K562 (cell line): ENCODE results near the gene PTPRM. TPM values are rescaled to one million over a fixed set of nuclear protein-coding genes. Genes with fewer than 3 reads are reported as not detected.

Experiments
- ATAC-seq: fragments of 200-7000 bp; cut with Tn5 transposase; 3 replicates; pipeline ENCODE4 v1.9.1; 2020; ENCODE audit warnings: moderate library complexity
- BruUV-seq: library from RNA; stranded (reverse); fragments of 400-500 nt; replicated peaks from 2 replicates; lab custom pipeline; 2021; lab: Mats Ljungman, UMichigan
- CTCF ChIA-PET: fragments of 300-600 bp; formaldehyde crosslinking; extraction: SDS; loops from one replicate; lab custom pipeline; 2021; ENCODE audit warnings: low intra/inter-chr PET ratio; lab: Yijun Ruan, JAX
- POLR2A ChIA-PET: fragments of 300-600, 350-650 bp; sonication (Branson Sonifier 250); formaldehyde crosslinking; extraction: SDS; loops from one replicate; lab custom pipeline; 2021; ENCODE audit warnings: antibody characterized with exemption, inconsistent platforms; lab: Yijun Ruan, JAX
- DNase-seq, 4 experiments: peaks; one replicate each; pipeline versions ENCODE4 v3.0.0 to v3.0.0-alpha.2; 2011 to 2018; ENCODE audit warnings: low spot score in 3 of 4, mixed read lengths in 3 of 4; ENCODE audit errors: extremely low read depth in 1 of 4
- FAIRE-seq: peaks from 2 replicates; lab custom pipeline; 2011; peaks lifted over from hg19 to GRCh38; lab: Jason Lieb, UNC
- H2AFZ ChIP-seq: 2 replicates; pipeline ENCODE4 v1.6.0; 2011; ENCODE audit warnings: low read depth, low read length, control low read depth, inconsistent platforms
- H3K27ac ChIP-seq: fragments of 200-600 bp; 3 replicates; pipeline ENCODE4 v1.8.0; 2011; ENCODE audit warnings: low read depth, mild to moderate bottlenecking, control low read depth, inconsistent platforms, low read length, moderate library complexity, mixed read lengths; ENCODE audit errors: extremely low read depth
- H3K27me3 ChIP-seq, 2 experiments: fragments of 300-600 bp in 1 of 2; 2 replicates in 1 of 2; 3 replicates in 1 of 2; pipeline versions ENCODE4 v1.6.0 to v1.8.0; 2011; ENCODE audit warnings: inconsistent platforms in 2 of 2, low read length in 2 of 2, mild to moderate bottlenecking in 1 of 2, mixed read lengths in 1 of 2, moderate library complexity in 1 of 2; ENCODE audit not compliant: control insufficient read depth in 2 of 2, insufficient read depth in 2 of 2
- H3K36me3 ChIP-seq: fragments of 300-600 bp; 3 replicates; pipeline ENCODE4 v1.8.0; 2011; ENCODE audit warnings: mild to moderate bottlenecking, low read length, inconsistent platforms; ENCODE audit not compliant: control insufficient read depth, insufficient read depth
- H3K4me1 ChIP-seq, 2 experiments: fragments of 200-600 bp in 1 of 2; replicated peaks in 1 of 2; 2 replicates in 1 of 2; 3 replicates in 1 of 2; pipeline versions ENCODE4 v1.5.1 to v1.8.0; 2011; ENCODE audit warnings: inconsistent platforms in 2 of 2, low read length in 2 of 2, mild to moderate bottlenecking in 1 of 2, mixed read lengths in 1 of 2, moderate library complexity in 1 of 2; ENCODE audit not compliant: control insufficient read depth in 2 of 2, insufficient read depth in 2 of 2
- H3K4me2 ChIP-seq: 2 replicates; pipeline ENCODE4 v1.6.1; 2011; ENCODE audit warnings: low read length, control low read depth, inconsistent platforms, mixed read lengths; ENCODE audit not compliant: insufficient read depth
- H3K4me3 ChIP-seq: fragments of 200-600 bp; sonication (generic), shearing (Covaris generic); 2 replicates; pipeline ENCODE4 v1.5.1; 2016; ENCODE audit warnings: control low read depth, inconsistent platforms
- H3K79me2 ChIP-seq: fragments of 200-600 bp; 3 replicates; pipeline ENCODE4 v1.8.0; 2011; ENCODE audit warnings: low read length, inconsistent platforms; ENCODE audit not compliant: control insufficient read depth, insufficient read depth
- H3K9ac ChIP-seq, 2 experiments: 2 replicates each; pipeline versions ENCODE4 v1.6.0 to v1.6.1; 2011; ENCODE audit warnings: low read depth in 2 of 2, low read length in 2 of 2, control low read depth in 1 of 2, inconsistent platforms in 1 of 2, mild to moderate bottlenecking in 1 of 2, mixed read lengths in 1 of 2; ENCODE audit not compliant: insufficient read depth in 1 of 2
- H3K9me1 ChIP-seq: one replicate; pipeline ENCODE4 v1.6.0; 2011; ENCODE audit warnings: inconsistent platforms, mild to moderate bottlenecking, low read length, moderate library complexity; ENCODE audit not compliant: control insufficient read depth, insufficient read depth
- H3K9me3 ChIP-seq: replicated peaks from 2 replicates; pipeline ENCODE4 v1.5.1; 2011; ENCODE audit warnings: low read depth, low read length, inconsistent platforms; ENCODE audit not compliant: control insufficient read depth, insufficient read depth
- H4K20me1 ChIP-seq: replicated peaks from 2 replicates; pipeline ENCODE4 v1.6.1; 2011; ENCODE audit warnings: low read length, inconsistent platforms, mixed read lengths; ENCODE audit not compliant: control insufficient read depth, insufficient read depth
- ADNP ChIP-seq: fragments of 200-800 bp; sonication (Bioruptor generic); IDR thresholded peaks from 2 replicates; pipeline ENCODE4 v1.6.1; 2016; ENCODE audit warnings: missing genetic modification characterization, missing compliant biosample characterization
- CHD2 ChIP-seq: IDR thresholded peaks from 2 replicates; pipeline ENCODE4 v1.6.1; 2011; ENCODE audit warnings: low read depth, low read length
- CTBP1 ChIP-seq: fragments of 450-650 bp; IDR thresholded peaks from 2 replicates; pipeline ENCODE4 v1.6.1; 2016; ENCODE audit warnings: borderline replicate concordance
- GABPB1 ChIP-seq: sonication (generic); formaldehyde crosslinking; IDR thresholded peaks from 2 replicates; pipeline ENCODE4 v1.8.0; 2022; ENCODE audit warnings: mild to moderate bottlenecking, missing genetic modification reagents
- MLX ChIP-seq, 2 experiments: fragments of 450-650 bp in 1 of 2; sonication (generic) in 1 of 2; formaldehyde crosslinking; conservative IDR thresholded peaks; 2 replicates each; pipeline versions ENCODE4 v1.4.0 to v1.8.1; 2020 to 2022; ENCODE audit warnings: mild to moderate bottlenecking in 1 of 2, missing genetic modification reagents in 1 of 2
- PHB2 ChIP-seq: fragments of 450-650 bp; IDR thresholded peaks from 2 replicates; pipeline ENCODE4 v1.6.1; 2017; ENCODE audit warnings: low read depth
- RNF2 ChIP-seq: sonication (generic); IDR thresholded peaks from 2 replicates; pipeline ENCODE4 v1.6.1; 2016
- SRSF7 ChIP-seq: fragments of 200-400 bp; formaldehyde crosslinking; optimal IDR thresholded peaks from 2 replicates; pipeline ENCODE3; 2017; ENCODE audit warnings: mild to moderate bottlenecking, low read depth, low read length
- TAF9B ChIP-seq: fragments of 450-650 bp; IDR thresholded peaks from 2 replicates; pipeline ENCODE4 v1.6.1; 2018; ENCODE audit warnings: mild to moderate bottlenecking; ENCODE audit not compliant: partially characterized antibody
- TCF7L2 ChIP-seq: fragments of 150-350 bp; IDR thresholded peaks from 2 replicates; pipeline ENCODE4 v1.6.1; 2016; ENCODE audit warnings: low read depth, mild to moderate bottlenecking, low read length, moderate library complexity
- ZNF436 ChIP-seq: fragments of 250-450, 450-650 bp; sonication (Bioruptor Pico); formaldehyde crosslinking; IDR thresholded peaks from 2 replicates; pipeline ENCODE4 v1.7.0; 2020; ENCODE audit warnings: mild to moderate bottlenecking
- ZNF707 ChIP-seq: fragments of 250-450 bp; sonication (Bioruptor Pico); conservative IDR thresholded peaks from 2 replicates; pipeline ENCODE4 v1.8.0; 2022; ENCODE audit warnings: inconsistent platforms, mild to moderate bottlenecking, moderate library complexity
- ZNF75A ChIP-seq: fragments of 450-650 bp; formaldehyde crosslinking; IDR thresholded peaks from 2 replicates; pipeline ENCODE4 v1.4.0; 2020; ENCODE audit warnings: mild to moderate bottlenecking
- WGBS: fragments of 100-300 bp; shearing (Covaris generic); methylation state at CpG from one replicate; pipeline ENCODE4 v1.1.6; 2016; ENCODE audit warnings: low coverage, mixed read lengths; ENCODE audit not compliant: insufficient coverage; ENCODE audit errors: missing lambda C conversion rate; 5-methylcytosine and 5-hydroxymethylcytosine counted together
- in situ Hi-C: fragments of 300-500 bp; cut with MboI; formaldehyde crosslinking; loops from 4 replicates; pipeline ENCODE4 v1.15.0; 2018; ENCODE audit warnings: inconsistent platforms, mixed read lengths
- intact Hi-C: fragments of 100-400 bp; cut with micrococcal nuclease; formaldehyde crosslinking; loops from 2 replicates; pipeline ENCODE4 v1.14.2; 2022
- polyA plus RNA-seq, 8 experiments: library from polyadenylated mRNA; depleted of rRNA in 4 of 8; stranded (reverse) in 5 of 8; unstranded in 3 of 8; fragments of >200 nt; fragmentation: Nextera tagmentation in 2 of 8; fragmentation: Illumina TruSeq in 1 of 8; extraction: Ambion mirVana in 2 of 8; extraction: Trizol in 1 of 8; gene quantifications; 2 replicates each; pipeline versions ENCODE4 v1.2.1 to v1.2.3, GENCODE V29; 2011 to 2014; ENCODE audit warnings: inconsistent platforms in 1 of 8, missing spikeins in 1 of 8
- total RNA-seq, 7 experiments: library from RNA; depleted of rRNA in 6 of 7; stranded (reverse); fragments of >200 nt in 6 of 7; fragmentation: Illumina TruSeq in 2 of 7; extraction: Trizol in 2 of 7; gene quantifications; 2 replicates each; pipeline versions ENCODE4 v1.2.1 to v1.2.3, GENCODE V29; 2011 to 2021; ENCODE audit warnings: low replicate concordance in 1 of 7
- TF ChIP-seq, protein P1 (sequence below): fragments of 450-650 bp; IDR thresholded peaks from 2 replicates; pipeline ENCODE4 v1.6.1; 2018; ENCODE audit not compliant: partially characterized antibody

The PTPRM gene
- total and polyA plus RNA-seq, 9 of the 15 experiments (the other 6 are each of a cell fraction or from before 2014, with no cell fraction given), result 0.03 to 0.16 (median 0.08) TPM; not detected in 3

GRCh38 chr18:7614042-7614441 is 46.9 kb downstream of the PTPRM start:
- FAIRE-seq (no peak), DNase-seq (no peak), ATAC-seq (no peak)
- WGBS, result 2% methylated on average over 4 of the region's 4 CpGs
- H3K4me2 ChIP-seq, result no peak overlapping the region
- CTCF ChIA-PET, result no interaction called here
- intact Hi-C loops, result no loop called here
- H3K36me3 ChIP-seq, result no peaks in the 10 kb centered on the region
- no peak overlapping the region for H3K4me3 ChIP-seq
- TF ChIP-seq RNF2 (no peak), MLX (CRISPR knock-in tag; conservative IDR thresholded peaks at IDR 0.05) (no peak), ZNF436 (CRISPR knock-in tag) (no peak), CTBP1 (no peak)
- H3K9me3 ChIP-seq, result no peaks in the 10 kb centered on the region
- no TSS peak for BruUV-seq
- in situ Hi-C loops, result no loop called here
- H3K27ac ChIP-seq, result no peak overlapping the region
- no peak overlapping the region for H3K9ac ChIP-seq
- H3K9me1 ChIP-seq, result no peaks in the 10 kb centered on the region
- no peaks in the 10 kb centered on the region for H4K20me1 ChIP-seq
- H3K79me2 ChIP-seq, result no peaks in the 10 kb centered on the region
- POLR2A ChIA-PET, result no interaction called here
- H3K27me3 ChIP-seq, result peaks cover 0 to 5% of the 10 kb centered on the region in 2 experiments; a peak in 3 of 5 replicates
- H3K4me1 ChIP-seq, result no peaks in the 10 kb centered on the region
- H2AFZ ChIP-seq, result no peak overlapping the region

- no TSS peak for BruUV-seq
- TF ChIP-seq GABPB1 (no peak), ZNF707 (CRISPR knock-in tag) (no peak), ZNF75A (CRISPR knock-in tag) (no peak), ADNP (tag) (no peak), SRSF7 (no peak), TAF9B (no peak), TCF7L2 (no peak), PHB2 (no peak), CHD2 (no peak)
- TF ChIP-seq, protein P1, sequence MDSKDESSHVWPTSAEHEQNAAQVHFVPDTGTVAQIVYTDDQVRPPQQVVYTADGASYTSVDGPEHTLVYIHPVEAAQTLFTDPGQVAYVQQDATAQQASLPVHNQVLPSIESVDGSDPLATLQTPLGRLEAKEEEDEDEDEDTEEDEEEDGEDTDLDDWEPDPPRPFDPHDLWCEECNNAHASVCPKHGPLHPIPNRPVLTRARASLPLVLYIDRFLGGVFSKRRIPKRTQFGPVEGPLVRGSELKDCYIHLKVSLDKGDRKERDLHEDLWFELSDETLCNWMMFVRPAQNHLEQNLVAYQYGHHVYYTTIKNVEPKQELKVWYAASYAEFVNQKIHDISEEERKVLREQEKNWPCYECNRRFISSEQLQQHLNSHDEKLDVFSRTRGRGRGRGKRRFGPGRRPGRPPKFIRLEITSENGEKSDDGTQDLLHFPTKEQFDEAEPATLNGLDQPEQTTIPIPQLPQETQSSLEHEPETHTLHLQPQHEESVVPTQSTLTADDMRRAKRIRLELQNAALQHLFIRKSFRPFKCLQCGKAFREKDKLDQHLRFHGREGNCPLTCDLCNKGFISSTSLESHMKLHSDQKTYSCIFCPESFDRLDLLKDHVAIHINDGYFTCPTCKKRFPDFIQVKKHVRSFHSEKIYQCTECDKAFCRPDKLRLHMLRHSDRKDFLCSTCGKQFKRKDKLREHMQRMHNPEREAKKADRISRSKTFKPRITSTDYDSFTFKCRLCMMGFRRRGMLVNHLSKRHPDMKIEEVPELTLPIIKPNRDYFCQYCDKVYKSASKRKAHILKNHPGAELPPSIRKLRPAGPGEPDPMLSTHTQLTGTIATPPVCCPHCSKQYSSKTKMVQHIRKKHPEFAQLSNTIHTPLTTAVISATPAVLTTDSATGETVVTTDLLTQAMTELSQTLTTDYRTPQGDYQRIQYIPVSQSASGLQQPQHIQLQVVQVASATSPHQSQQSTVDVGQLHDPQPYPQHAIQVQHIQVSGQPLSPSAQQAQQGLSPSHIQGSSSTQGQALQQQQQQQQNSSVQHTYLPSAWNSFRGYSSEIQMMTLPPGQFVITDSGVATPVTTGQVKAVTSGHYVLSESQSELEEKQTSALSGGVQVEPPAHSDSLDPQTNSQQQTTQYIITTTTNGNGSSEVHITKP, result no peak
Observed at GRCh38 chr18:7615840-7616239, 48.7 kb downstream of the PTPRM start.

More at GRCh38 chr18:7615840-7616239, 48.7 kb downstream of the PTPRM start:
- peaks cover 0 to 10% of the 10 kb centered on the region in 2 experiments; a peak in 3 of 5 replicates for H3K27me3 ChIP-seq
- H3K9me1 ChIP-seq, result no peaks in the 10 kb centered on the region
- H4K20me1 ChIP-seq, result no peaks in the 10 kb centered on the region
- ChIA-PET POLR2A (interaction anchor here (0.8 to 1.6 kb wide), 2 partner anchors 11 to 13 kb away, joined by 3 read pairs; no protein-coding TSS in a partner anchor), CTCF (no interaction called here)
- in situ Hi-C loops, result no loop called here
- no peak overlapping the region for H3K4me3 ChIP-seq
- H3K36me3 ChIP-seq, result no peaks in the 10 kb centered on the region
- no peak overlapping the region for H3K27ac ChIP-seq
- H3K79me2 ChIP-seq, result no peaks in the 10 kb centered on the region
- H3K9me3 ChIP-seq, result no peaks in the 10 kb centered on the region
- H3K4me2 ChIP-seq, result no peak overlapping the region
- FAIRE-seq, result no peak
- intact Hi-C loops, result no loop called here
- H3K9ac ChIP-seq, result no peak overlapping the region
- DNase-seq, result no peak
- under 1% methylated on average over 9 of the region's 9 CpGs for WGBS
- H3K4me1 ChIP-seq, result no peaks in the 10 kb centered on the region
- H2AFZ ChIP-seq, result no peak overlapping the region
- ATAC-seq, result peak; percentile 58; the same call in 2 of the 3 replicates
